Adrenal gland (tissue), 5 donors: ENCODE measurements around the gene EXOC3L4.
"Not testable (repeated sequence)": the region's sequence is repeated elsewhere in the genome, so short reads cannot be mapped to it uniquely, and the experiment has no call there.

Experiments used
- CTCF ChIP-seq, 6 experiments: fragments of 450-650 bp in 4 of 6; fragments of 200-600 bp in 2 of 6; sonication (generic) in 1 of 6; IDR thresholded peaks; 1 replicate in 5 of 6; 2 replicates in 1 of 6; pipeline versions ENCODE4 v1.5.1 to v1.8.0; 2016 to 2021; ENCODE audit warnings: antibody characterized with exemption in 6 of 6, mild to moderate bottlenecking in 2 of 6, moderate library complexity in 1 of 6
- POLR2A ChIP-seq, 2 donors: fragments of 450-650 bp; IDR thresholded peaks; one replicate each; pipeline ENCODE4 v1.6.1; 2017; ENCODE audit warnings: antibody characterized with exemption in 2 of 2, mild to moderate bottlenecking in 2 of 2, moderate library complexity in 1 of 2
- donor health status: DM: no; HTN: no; CAD: no.

GRCh38 chr14:103115086-103115679 is 20.7 kb downstream of the EXOC3L4 start:
- not testable (repeated sequence) for TF ChIP-seq CTCF, POLR2A (IDR thresholded peaks at IDR 0.05)
